HUES48 (cell line): Measurements from ENCODE around the gene GIPC3.
A peak's percentile ranks its signal among the peaks of the same experiment; 100 is the strongest.

Experiments used
- H3K27ac ChIP-seq: one replicate; pipeline ENCODE4 v1.7.0; 2013; ENCODE audit warnings: low read depth, low read length, inconsistent platforms
- H3K27me3 ChIP-seq: 2 replicates; pipeline ENCODE4 v1.6.1; 2013; ENCODE audit warnings: mild to moderate bottlenecking, low read length; ENCODE audit not compliant: control insufficient read depth, insufficient read depth
- H3K36me3 ChIP-seq: 2 replicates; pipeline ENCODE4 v1.6.1; 2013; ENCODE audit warnings: low read length; ENCODE audit not compliant: control insufficient read depth, insufficient read depth
- H3K4me1 ChIP-seq: 2 replicates; pipeline ENCODE4 v1.6.1; 2013; ENCODE audit warnings: mild to moderate bottlenecking, low read length; ENCODE audit not compliant: control insufficient read depth, insufficient read depth
- H3K4me3 ChIP-seq: 2 replicates; pipeline ENCODE4 v1.5.1; 2013; ENCODE audit warnings: mild to moderate bottlenecking, low read depth, low read length
- H3K9ac ChIP-seq: 2 replicates; pipeline ENCODE4 v1.6.1; 2013; ENCODE audit warnings: mild to moderate bottlenecking, low read depth, low read length, moderate library complexity
- H3K9me3 ChIP-seq: 2 replicates; pipeline ENCODE4 v1.6.1; 2013; ENCODE audit warnings: low read length; ENCODE audit not compliant: control insufficient read depth, insufficient read depth

GIPC3 gene

GRCh38 chr19:3570606-3571011, 14.7 kb upstream of the GIPC3 start:
- Histone ChIP-seq H3K27me3 (no peaks in the 10 kb centered on the region), H3K27ac (no peak overlapping the region), H3K4me3 (no peak overlapping the region), H3K4me1 (peaks cover 4% of the 10 kb centered on the region; the same call in 1 of the 2 replicates), H3K9ac (no peak overlapping the region), H3K36me3 (peaks cover 6% of the 10 kb centered on the region), H3K9me3 (no peaks in the 10 kb centered on the region)

DNA sequence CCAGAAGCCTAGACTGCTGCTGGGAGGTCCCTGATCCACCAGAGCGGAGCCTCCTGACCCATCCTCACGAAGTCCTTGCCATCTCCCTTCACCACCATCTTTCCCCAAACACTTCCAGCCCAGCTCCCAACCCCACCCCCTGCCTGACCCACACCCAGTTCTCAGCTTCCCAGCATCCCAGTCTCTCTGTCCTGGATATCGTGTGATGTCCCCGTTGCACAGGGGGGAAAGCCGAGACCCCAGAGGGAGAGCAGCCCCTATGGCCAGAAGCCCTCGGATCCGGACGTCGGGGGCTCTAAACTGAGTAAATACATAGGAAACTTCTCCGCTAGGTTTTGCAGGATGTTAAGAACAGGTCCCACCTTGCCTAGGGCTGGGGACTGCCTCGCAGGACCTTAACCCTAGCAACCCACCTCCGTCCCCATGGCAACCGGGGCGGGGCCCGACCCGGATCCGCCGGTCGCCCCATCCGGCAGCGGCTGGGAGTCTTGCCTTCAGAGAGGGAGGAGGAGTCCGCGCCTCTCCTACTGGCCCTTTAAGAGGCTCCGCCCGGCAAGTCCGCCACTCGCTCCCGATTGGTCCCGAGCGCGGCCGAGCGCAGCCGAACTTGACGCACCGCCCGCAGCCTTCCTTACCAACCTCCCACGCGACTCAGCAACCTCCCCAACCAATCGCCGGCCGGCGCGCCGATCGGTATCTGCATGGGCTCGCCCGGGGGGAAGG, 13.0 kb upstream of the GIPC3 start:
- Histone ChIP-seq H3K27me3 (no peaks in the 10 kb centered on the region), H3K9ac (no peak overlapping the region), H3K9me3 (no peaks in the 10 kb centered on the region), H3K36me3 (peaks cover 6% of the 10 kb centered on the region), H3K27ac (no peak overlapping the region), H3K4me1 (peaks cover 13% of the 10 kb centered on the region), H3K4me3 (peak overlapping the region; percentile 43)

GRCh38 chr19:3572855-3573161, 12.5 kb upstream of the GIPC3 start, which contains the start of gene HMG20B:
Gene HMG20B (plus strand): TSS chr19:3572944. CDS start chr19:3573310, 366 bp downstream.
- Histone ChIP-seq H3K27me3 (no peaks in the 10 kb centered on the region), H3K4me3 (peak within 1 kb of the TSS; percentile 85), H3K27ac (peak within 1 kb of the TSS; percentile 75), H3K9ac (no peak within 1 kb of the TSS; the same call in 1 of the 2 replicates), H3K4me1 (peaks cover 13% of the 10 kb centered on the region), H3K36me3 (peaks cover 6% of the 10 kb centered on the region), H3K9me3 (no peaks in the 10 kb centered on the region)

- Histone ChIP-seq H3K9me3 (no peaks in the 10 kb centered on the region), H3K27ac (peak overlapping the region; percentile 75), H3K27me3 (no peaks in the 10 kb centered on the region), H3K4me1 (peaks cover 13% of the 10 kb centered on the region), H3K4me3 (peak overlapping the region; percentile 85), H3K9ac (no peak overlapping the region; the same call in 1 of the 2 replicates), H3K36me3 (peaks cover 6% of the 10 kb centered on the region)
These were observed 12.0 kb upstream of the GIPC3 start for GRCh38 chr19:3573162-3573857.

GRCh38 chr19:3573858-3574637, 11.2 kb upstream of the GIPC3 start:
- Histone ChIP-seq H3K4me1 (peaks cover 13% of the 10 kb centered on the region), H3K4me3 (peak overlapping the region; percentile 85), H3K9me3 (no peaks in the 10 kb centered on the region), H3K27ac (peak overlapping the region; percentile 75), H3K36me3 (peaks cover 6% of the 10 kb centered on the region), H3K9ac (no peak overlapping the region), H3K27me3 (no peaks in the 10 kb centered on the region)

GRCh38 chr19:3575260-3575741, 10.0 kb upstream of the GIPC3 start:
- Histone ChIP-seq H3K36me3 (peaks cover 6% of the 10 kb centered on the region), H3K4me3 (no peak overlapping the region), H3K27me3 (no peaks in the 10 kb centered on the region), H3K9me3 (no peaks in the 10 kb centered on the region), H3K9ac (no peak overlapping the region), H3K27ac (no peak overlapping the region), H3K4me1 (peaks cover 13% of the 10 kb centered on the region)

DNA sequence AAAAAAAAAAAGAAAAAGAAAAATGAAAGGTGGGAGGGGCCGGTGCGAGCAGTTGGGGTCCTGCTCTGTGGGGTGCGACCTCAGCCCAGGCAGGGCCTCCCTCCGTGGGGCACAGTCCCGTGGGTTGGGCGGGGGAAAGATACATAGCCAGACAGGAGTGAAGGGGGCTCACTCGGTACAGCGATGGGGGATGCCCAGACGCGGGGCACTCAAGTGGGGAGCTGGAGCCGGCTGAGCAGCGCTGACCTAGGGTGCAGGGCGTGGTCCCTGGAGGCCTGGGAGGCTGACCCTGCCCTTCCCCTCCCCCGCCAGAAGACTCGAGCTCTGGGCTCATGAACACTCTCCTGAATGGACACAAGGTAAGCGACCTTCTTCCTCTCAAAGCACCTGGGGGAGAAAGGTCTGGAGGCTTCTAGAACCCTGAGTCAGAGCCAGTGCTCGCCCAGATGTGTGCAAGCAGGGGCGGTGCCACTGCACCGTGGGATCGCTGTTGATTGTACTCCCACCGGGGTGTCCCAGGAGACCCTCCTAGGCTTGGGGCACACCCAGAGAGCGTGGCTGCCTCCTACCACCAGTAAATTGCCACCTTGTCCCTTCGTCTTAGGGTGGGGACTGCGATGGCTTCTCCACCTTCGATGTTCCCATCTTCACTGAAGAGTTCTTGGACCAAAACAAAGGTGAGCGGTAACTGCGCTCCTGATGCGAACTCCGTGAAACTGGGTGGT, 9.2 kb upstream of the GIPC3 start:
- Histone ChIP-seq H3K4me3 (peak overlapping the region; percentile 64), H3K27ac (peak overlapping the region; percentile 64), H3K36me3 (peaks cover 6% of the 10 kb centered on the region), H3K4me1 (peaks cover 13% of the 10 kb centered on the region), H3K9me3 (no peaks in the 10 kb centered on the region), H3K27me3 (no peaks in the 10 kb centered on the region), H3K9ac (no peak overlapping the region)

- H3K4me3 ChIP-seq = peak overlapping the region; percentile 64
- H3K27ac ChIP-seq = peak overlapping the region; percentile 64
- H3K9me3 ChIP-seq = no peaks in the 10 kb centered on the region
- H3K4me1 ChIP-seq = peaks cover 13% of the 10 kb centered on the region
- H3K9ac ChIP-seq = no peak overlapping the region
- peaks cover 6% of the 10 kb centered on the region for H3K36me3 ChIP-seq
- H3K27me3 ChIP-seq = no peaks in the 10 kb centered on the region
These were observed 8.4 kb upstream of the GIPC3 start for GRCh38 chr19:3576696-3577443.

DNA sequence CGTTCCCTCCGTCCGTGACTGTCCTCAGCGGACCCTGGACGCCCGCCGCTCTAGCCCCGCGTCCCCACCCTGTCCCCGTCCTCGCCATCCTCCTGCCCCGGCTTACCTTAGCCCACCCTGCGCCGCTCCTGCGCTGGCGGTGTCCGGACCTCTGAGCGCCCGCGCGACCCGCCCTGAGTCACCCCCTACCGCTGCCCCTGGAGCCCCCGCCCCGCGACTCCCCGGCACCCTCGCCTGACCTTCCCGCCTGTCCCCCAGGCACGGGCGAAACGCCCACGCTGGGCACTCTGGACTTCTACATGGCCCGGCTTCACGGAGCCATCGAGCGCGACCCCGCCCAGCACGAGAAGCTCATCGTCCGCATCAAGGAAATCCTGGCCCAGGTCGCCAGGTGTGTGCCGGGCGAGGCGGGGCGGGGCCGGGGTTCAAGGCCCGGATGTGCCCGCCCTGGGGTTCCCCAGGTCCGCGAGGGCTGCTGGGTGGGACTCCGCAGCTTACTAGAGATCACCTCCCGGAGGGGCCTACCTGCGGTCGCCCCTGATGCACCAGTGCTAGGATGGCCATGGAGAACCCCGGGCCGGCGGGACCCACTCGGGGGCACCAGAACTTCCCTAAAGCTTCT, 7.4 kb upstream of the GIPC3 start:
- Histone ChIP-seq H3K27ac (no peak overlapping the region), H3K4me3 (peak overlapping the region; percentile 58), H3K27me3 (no peaks in the 10 kb centered on the region), H3K9me3 (no peaks in the 10 kb centered on the region), H3K9ac (no peak overlapping the region), H3K4me1 (peaks cover 9% of the 10 kb centered on the region), H3K36me3 (peaks cover 6% of the 10 kb centered on the region)
